Measurements from ENCODE around the gene HSFX3.
"Not testable (repeated sequence)": the region's sequence is repeated elsewhere in the genome, so short reads cannot be mapped to it uniquely, and the experiment has no call there.

HSFX3 gene

DNA sequence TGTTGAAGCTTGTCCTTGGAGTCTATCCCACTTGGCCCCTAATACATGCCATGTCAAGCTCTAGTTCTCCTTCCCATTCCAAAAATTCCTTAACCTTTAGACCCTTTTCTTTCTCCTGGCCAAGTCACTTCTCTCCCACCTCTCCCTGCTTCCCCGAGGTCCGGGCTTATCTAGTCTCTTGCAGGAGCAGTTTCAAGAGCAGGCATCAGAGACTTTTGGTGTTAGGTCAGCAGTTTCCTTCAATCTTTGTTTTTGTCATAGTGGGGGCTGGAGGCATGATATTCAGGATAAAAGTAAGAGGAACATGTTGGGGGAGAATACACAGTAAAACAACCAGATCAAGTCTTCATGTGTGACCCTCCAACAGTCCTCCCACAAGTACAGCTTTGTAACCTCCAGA lies 33.1 kb downstream of the HSFX3 start:
- no peak for DNase-seq

DNA sequence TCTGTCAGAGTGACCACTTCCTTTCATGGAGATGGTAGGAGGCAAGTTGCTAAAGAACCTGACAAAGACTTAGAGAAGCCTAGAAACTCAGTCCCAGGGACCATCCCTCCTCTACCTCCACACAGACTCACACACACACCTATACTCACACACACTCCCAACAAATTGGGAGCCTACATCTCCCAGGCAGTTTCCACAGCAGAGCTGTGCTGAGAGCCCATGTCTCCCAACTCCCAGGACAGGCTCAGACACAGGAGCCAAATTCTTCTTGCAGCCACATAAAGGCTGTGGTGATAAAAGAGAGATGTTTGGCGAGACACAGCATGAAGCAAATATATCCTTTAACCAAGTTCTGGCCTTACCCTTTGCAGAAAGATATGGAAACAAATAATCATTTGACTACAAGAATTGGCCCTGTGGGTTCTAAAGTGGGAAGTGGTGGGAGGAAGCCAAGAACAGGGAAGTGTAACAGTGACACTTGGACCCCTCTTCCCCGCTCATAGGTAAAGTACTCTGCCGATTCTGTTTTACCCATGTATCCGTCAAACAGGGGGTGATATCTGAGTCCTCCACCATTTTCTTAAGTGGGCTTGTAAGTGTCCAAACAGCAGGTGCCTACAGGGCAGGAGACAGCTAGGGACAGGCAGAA lies 33.6 kb downstream of the HSFX3 start:
- no peak for DNase-seq

DNA sequence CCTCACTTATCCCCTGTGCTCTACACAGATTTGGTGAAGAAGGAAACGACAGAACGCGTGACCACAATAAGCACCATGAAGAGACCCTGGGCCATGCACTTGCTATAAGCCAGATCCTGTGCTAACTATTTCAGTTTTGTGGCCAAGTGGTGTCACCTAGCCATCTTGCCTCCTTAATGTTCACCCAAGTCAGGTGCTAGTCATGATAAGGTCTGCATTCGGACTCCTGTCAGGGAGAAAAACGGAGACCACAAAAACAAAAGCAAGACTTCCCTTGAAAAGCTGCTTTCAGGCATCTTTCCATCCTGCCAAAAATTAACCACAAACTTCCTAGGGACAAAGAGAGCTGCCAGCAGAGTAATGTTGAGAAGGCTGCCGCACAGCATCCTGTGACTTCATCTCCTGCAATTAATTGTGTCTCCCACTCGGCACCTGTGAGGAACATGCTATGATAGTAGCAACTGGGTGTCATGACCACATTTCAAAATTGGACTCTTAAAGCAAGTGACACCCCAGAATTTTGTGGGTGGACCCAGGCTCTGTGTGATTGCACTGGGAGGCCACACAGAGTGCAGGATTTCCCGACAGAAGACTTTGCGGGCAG lies 35.8 kb downstream of the HSFX3 start:
- DNase-seq = no peak

DNA sequence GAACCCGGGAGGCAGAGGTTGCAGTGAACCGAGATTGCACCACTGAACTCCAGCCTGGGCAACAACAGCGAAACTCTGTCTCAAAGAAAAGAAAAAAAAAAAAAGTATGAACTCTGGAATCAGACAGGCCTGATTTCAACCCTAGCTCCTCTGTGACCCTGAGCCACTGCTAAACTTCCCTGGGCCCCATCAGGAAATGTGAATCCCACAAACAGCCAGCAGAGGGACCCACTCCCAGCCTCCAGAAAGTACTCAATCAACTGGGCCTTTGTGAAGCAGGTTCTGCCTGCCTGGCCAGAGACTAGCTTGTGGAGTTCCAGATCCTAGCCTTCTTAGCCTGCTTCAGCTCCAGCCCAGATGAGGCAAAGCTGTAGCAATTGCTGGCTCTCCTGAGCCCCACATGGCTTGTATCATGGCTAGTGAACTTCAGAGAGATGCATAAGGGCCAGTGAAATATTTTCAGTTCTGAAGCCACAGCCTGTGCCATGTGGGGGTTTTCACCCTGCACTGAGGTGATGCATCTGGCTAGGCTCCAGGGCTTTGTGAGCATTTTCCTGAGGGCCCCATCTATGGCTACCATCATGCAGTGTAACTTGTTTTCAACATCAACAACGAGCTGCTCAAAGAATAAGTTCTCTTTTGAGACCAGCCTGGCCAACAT lies 37.4 kb downstream of the HSFX3 start:
- DNase-seq = no peak

DNA sequence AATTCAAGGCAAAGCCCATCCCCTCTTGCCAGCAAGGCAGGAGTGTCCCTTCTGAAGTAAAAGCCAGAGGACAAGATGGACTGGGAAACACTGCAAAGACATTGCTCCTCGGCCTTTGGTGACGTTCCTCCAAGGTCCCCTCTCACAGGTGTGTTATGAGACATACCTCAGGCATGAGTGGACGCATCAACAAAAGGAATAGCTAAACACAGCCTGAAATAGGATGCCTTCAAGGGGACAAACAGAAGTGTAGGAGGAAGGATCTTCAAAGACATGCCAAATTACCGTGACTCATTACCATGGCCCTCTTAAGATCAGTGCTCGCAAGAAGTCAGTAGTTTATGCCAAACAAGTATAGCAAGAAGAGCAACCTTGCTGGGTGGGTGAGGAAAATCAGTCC lies 38.6 kb downstream of the HSFX3 start:
- DNase-seq = no peak

DNA sequence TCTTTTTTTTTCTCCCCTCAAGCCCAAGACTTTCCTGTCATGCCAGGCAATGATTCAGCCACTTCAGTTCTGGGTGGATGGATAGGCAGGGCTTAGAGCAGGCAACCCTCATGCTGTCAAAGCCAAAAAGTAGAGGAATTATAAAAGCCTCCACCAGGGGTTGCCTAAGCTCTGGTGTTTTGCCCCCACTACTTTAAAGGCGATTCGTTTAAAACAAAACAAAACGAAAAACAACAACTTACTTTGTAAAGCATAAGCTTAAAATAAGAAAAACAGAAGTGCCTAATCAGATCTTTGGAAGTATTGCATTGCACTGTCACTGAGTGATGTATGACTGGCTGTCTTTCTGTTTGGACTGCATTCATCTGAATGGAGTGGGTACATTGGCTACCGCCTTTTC lies 39.3 kb downstream of the HSFX3 start:
- DNase-seq = no peak

DNA sequence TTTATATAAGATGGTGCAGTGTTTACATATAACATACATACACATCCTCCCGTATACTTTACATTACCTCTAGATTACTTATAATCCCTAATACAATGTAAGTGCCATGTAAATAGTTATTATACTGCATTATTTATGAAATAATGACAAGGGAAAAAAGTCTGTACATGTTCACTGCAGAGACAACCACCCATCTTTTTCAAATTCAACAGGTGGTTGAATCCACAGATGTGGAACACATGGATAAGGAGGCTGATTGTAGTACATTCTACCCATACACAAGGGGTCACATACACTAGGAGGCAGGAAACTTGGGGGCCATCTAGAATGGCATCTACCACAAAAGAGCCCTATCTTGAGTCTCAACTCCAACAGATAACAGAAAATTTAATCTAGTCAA lies 41.3 kb downstream of the HSFX3 start:
- no peak for DNase-seq

DNA sequence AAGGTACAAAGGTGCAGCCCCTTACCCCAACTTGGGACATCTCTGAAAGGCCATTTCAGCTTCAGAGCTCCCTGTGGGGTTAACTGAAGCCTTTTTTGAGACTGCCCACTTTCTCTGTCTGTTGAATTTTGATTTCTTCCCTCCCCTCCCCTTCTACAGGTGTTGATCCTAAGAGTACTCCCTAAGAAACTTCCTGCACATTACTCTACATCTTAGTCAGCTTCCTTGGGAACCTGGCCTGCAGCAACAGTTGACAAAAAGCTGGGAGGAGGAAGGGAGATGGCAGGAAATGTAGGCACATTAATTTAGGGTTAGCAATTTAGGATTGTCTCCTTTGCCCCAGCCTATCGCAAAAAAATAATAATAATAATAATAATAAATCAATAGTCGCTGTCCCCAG lies 43.4 kb downstream of the HSFX3 start:
- no peak for DNase-seq

DNA sequence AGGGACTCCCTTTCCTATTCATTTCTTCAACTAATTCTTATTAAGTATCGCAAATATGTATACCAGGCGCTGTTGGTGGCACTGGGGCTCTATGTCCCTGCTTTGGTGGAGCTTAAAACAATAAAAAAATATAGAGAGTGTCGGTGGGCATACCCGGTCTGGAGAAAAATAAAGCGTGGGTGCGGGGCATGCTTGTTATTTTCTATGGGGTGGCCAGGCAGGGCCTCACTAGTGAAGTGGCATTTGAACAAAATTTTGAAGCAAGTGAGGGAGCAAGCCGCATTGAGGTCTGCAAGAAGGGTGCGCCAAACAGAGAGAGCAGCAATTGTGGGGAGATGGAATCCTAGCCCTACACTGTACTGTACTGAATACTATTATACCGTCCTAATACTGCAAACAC lies 44.1 kb downstream of the HSFX3 start:
- no peak for DNase-seq

DNA sequence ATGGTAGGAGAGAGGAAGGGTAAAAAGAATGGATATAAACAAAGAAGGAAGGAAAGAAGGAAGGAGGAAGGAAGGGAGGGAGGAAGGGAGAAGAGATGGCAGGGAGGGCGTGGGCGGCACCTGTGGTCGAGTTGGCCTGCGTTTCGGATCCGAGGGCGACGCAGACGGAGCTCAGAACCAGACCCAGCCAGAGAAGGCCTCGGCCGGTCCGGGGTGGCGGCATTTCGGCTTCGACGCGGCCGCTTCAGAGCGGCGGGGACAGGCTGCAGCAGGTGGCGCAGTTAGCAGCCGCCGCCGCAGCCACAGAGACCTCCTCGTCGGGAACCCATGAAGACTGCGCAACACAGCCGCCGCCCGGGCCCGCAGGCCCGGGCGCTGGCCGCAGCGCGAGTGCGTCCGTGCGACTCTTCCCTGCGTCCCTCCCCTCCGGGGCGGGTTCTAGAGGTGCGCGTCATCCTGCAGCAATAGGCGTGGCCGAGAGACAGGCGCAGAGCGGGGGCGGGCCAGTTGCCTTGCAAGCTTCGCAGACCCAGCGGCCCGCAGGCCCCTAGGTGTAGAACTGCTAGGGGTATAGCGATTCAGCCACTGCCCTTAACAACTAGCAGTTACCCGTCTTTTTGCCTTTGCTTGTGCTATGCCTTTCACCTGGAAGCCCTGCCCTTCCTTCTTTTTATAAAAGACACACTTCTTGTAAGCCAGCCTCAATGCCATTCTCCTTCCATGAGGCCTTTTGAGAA lies 44.6 kb downstream of the HSFX3 start, which contains the start of gene IDS:
TSS of gene IDS (minus strand) at position 392 of the 737 bp plus-strand sequence. CDS start at position 223, 169 bp downstream.
- peak; percentile 55 for DNase-seq

DNA sequence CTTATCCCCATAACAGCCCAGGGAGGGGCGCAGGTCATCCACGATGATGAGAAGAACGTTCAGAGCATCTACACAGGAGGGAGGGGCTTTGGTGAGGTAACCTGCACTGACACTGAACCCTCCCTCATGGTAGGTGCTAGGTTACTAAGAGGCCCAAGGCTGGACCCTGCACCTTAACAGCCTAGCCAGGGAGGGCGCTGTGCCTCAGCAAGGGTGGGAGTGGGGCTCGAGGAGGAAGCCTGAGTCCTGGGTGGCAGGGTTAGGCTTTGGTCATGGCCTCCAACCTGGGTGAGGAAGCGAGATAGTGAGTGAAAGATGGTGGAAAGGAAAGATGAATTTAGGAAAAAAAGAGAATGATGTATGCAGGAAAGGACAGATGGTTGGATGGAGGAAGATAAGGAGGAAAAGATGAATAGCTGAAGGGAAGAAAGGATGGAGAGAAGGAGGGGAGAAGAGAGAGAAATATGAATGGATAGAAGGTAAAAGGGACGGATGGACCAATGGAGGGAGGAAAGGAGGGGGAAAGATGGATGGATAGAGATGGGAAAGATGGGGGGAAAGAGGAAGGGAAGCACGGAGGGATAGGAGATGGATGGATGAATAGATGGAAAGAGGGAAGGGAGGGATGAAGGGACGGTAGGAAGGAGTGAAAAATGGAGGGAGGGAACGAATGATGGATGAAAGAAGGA lies 45.4 kb downstream of the HSFX3 start:
- DNase-seq = peak; percentile 36

DNA sequence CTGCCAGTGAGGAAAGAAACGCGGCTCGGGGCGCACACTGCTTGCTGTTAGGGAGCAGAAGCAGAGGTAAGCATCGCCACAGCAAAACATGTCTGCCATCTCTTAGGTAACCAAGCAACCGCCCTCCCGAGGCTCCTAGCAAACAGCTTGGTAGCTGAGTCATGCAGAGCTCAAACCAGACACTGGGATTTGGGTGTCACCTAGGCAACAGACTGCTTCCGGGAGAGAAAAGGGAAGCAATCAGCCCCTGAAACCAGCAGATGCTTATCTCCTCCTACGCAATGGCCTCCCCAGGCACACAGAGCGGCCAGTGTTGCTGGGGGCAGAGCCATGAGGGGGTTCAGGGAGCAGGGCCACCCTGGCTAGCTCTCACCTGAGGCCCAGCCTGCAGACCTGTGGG lies 46.3 kb downstream of the HSFX3 start:
- peak; percentile 34 for DNase-seq

DNA sequence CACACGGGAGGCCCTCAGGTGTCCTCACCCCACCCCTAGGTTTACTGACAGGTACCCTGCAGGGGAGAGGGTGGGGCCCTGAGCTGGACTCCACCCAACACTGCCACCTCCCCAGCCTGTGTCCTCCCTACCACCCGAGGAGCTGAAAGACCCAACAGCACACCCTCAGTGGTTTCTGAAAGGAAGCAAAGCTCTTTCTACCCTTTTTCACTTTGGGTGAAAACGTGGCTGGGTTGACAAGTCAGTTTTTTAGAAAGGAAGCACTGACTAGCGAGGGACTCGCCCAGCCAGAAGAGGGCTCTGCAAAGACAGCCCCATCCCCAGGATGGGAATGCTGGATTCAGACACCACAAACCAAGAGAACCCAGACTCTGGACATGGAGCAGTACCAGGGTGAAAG lies 46.8 kb downstream of the HSFX3 start:
- DNase-seq = not testable (repeated sequence)

DNA sequence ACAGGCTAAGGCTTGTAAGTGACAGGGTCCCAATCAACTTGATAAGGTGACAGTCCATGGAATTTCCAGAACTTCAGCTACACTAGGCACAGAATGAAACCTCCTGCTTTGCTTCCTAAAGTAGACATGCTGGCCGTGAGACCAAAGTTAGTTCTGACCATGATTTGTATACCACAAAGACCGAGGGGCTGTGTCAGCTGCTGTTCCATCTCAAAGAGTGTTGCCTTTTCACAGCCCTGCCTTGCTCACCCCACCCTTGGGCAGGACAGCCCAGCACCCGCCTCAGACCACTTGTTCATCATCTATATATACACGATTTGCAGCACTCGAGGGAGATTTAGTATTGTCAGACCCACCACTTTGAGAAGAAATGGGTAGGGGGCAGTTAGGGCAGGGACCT lies 50.0 kb downstream of the HSFX3 start:
- DNase-seq = no peak

DNA sequence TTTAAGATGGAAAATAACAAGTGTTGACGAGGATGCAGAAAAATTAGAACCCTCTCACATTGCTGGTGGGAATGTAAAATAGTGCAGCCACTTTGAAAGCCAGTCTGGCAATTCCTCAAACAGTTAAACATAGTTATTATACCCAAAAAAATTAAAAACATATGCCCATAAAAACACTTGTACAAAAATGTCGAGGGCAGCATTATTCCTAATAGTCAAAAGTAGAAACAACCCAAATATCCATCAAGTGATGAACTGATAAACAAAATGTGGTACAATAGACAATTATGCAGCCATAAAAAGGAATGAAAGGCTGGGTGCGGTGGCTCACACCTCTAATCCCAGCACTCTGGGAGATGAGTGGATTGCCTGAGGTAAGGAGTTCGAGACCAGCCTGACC lies 51.0 kb downstream of the HSFX3 start:
- no peak for DNase-seq

Data from DMS79 (cell line).